ENCODE data around the gene ANKRD52. TPM values are rescaled to one million over a fixed set of nuclear protein-coding genes. Genes with fewer than 3 reads are reported as not detected.

The ANKRD52 gene
- total and polyA plus RNA-seq, 10 of the 15 experiments (the other 5 are each of a cell fraction or from before 2014, with no cell fraction given), result 0.90 to 55.3 (median 16.1) TPM

GRCh38 chr12:56197921-56198635 lies 60.1 kb downstream of the ANKRD52 start:
- intact Hi-C loops (cut with micrococcal nuclease; ENCODE audit: unreplicated experiment), result loop anchor here (10.0 kb wide), 1 partner anchor 397 kb away; no protein-coding TSS in a partner anchor
- ChIA-PET SMC1A (ENCODE audit: uncharacterized antibody, unreplicated experiment) (interaction anchor here (0.6 to 1.7 kb wide), 3 partner anchors 24 to 58 kb away, joined by 3 to 6 read pairs (median 3); partner anchors contain the start of gene RNF41), POLR2A (interaction anchor here (0.6 kb wide), 1 partner anchor 423 kb away, joined by 5 read pairs; no protein-coding TSS in a partner anchor), RAD21 (ENCODE audit: unreplicated experiment) (no interaction called here), CTCF (interaction anchor here (1.0 to 4.7 kb wide), 4 partner anchors 8 to 266 kb away, joined by 4 to 26 read pairs (median 6); no protein-coding TSS in a partner anchor)
- H3K4me1 ChIP-seq (ENCODE audit: control insufficient read depth, insufficient read depth, low read length), result no peaks in the 10 kb centered on the region
- no TSS peak for BruUV-seq (replicated peaks)
- TF ChIP-seq NR2C2 (IDR thresholded peaks at IDR 0.05; ENCODE audit: borderline replicate concordance, control insufficient read depth, insufficient read length, low read depth), result no peak
- TF ChIP-seq ASH2L (IDR thresholded peaks at IDR 0.05; ENCODE audit: borderline replicate concordance, low read depth), result no peak
- no peak for TF ChIP-seq SUZ12 (IDR thresholded peaks at IDR 0.05; ENCODE audit: unreplicated experiment)
- no peak for TF ChIP-seq RB1 (IDR thresholded peaks at IDR 0.05; ENCODE audit: borderline replicate concordance)
- TF ChIP-seq RAD51 (IDR thresholded peaks at IDR 0.05), result no peak
- TF ChIP-seq JUNB (IDR thresholded peaks at IDR 0.05), result no peak
- no peak for TF ChIP-seq FOXK2 (IDR thresholded peaks at IDR 0.05)
- TF ChIP-seq ZZZ3 (IDR thresholded peaks at IDR 0.05; ENCODE audit: control insufficient read depth, insufficient read length, low read depth), result no peak
- no peak for TF ChIP-seq SMAD1 (IDR thresholded peaks at IDR 0.05; ENCODE audit: low read depth, partially characterized antibody)
- no peak for TF ChIP-seq BACH1 (IDR thresholded peaks at IDR 0.05; ENCODE audit: borderline replicate concordance)
- TF ChIP-seq BMI1 (IDR thresholded peaks at IDR 0.05; ENCODE audit: borderline replicate concordance), result no peak
- TF ChIP-seq ZBTB11 (CRISPR knock-in tag; IDR thresholded peaks at IDR 0.05), result no peak
- TF ChIP-seq RAD21 (IDR thresholded peaks at IDR 0.05; ENCODE audit: insufficient read depth, low read depth, low read length), result no peak
- TF ChIP-seq USF1 (IDR thresholded peaks at IDR 0.05; ENCODE audit: borderline replicate concordance, extremely low read length, insufficient read depth, low read depth, low read length), result no peak
- TF ChIP-seq SIN3A (IDR thresholded peaks at IDR 0.05; ENCODE audit: low read depth, low read length), result no peak
- in situ Hi-C loops (cut with MboI), result no loop called here
- no peaks in the 10 kb centered on the region for H3K36me3 ChIP-seq (ENCODE audit: control insufficient read depth in 2 of 2, insufficient read depth in 2 of 2, low read length in 1 of 2)
- no peak overlapping the region for H3K27ac ChIP-seq (ENCODE audit: control insufficient read depth, insufficient read depth)
- H3K4me3 ChIP-seq, result no peak overlapping the region
- H3K27me3 ChIP-seq (replicated peaks in 1 of 2; ENCODE audit: control insufficient read depth in 2 of 2, insufficient read depth in 2 of 2, low read length in 1 of 2), result no peaks in the 10 kb centered on the region
- no peak for ATAC-seq
- no peak overlapping the region for H3K9ac ChIP-seq (ENCODE audit: control insufficient read depth, insufficient read depth, low read length)
- no peaks in the 10 kb centered on the region for H4K20me1 ChIP-seq (ENCODE audit: control insufficient read depth, insufficient read depth)
- FAIRE-seq, result no peak
- no peak for DNase-seq (ENCODE audit: low read depth, low spot score)
- no peak overlapping the region for H2AFZ ChIP-seq (ENCODE audit: control insufficient read depth, low read depth, low read length)
- H3K4me2 ChIP-seq (ENCODE audit: control insufficient read depth, insufficient read depth), result no peak overlapping the region
- H3K79me2 ChIP-seq (ENCODE audit: control insufficient read depth, insufficient read depth, low read length), result no peaks in the 10 kb centered on the region
- H3K9me3 ChIP-seq (replicated peaks; ENCODE audit: control insufficient read depth, insufficient read depth, low read length), result no peaks in the 10 kb centered on the region
- WGBS (ENCODE audit: insufficient coverage, insufficient replicate concordance, low lambda C conversion rate, missing lambda C conversion rate), result 87% methylated on average over 9 of the region's 9 CpGs

All from GM12878 (cell line).